Neural progenitor cell (in vitro differentiated cells): ENCODE data around the gene SHROOM2. TPM values are rescaled to one million over a fixed set of nuclear protein-coding genes. Genes with fewer than 3 reads are reported as not detected.

Experiments used
- DNase-seq: peaks from one replicate; pipeline ENCODE4 v3.0.0-alpha.2; 2016; ENCODE audit warnings: low spot score
- H2AFZ ChIP-seq: fragments of 200-600 bp; sonication (generic); replicated peaks from 2 replicates; pipeline ENCODE4 v1.6.1; 2016; ENCODE audit warnings: antibody characterized with exemption
- H3F3A ChIP-seq: fragments of 200-600 bp; sonication (generic); 2 replicates; pipeline ENCODE4 v1.6.1; 2016; ENCODE audit warnings: antibody characterized with exemption, low read depth
- H3K27ac ChIP-seq: fragments of 200-600 bp; sonication (generic); 2 replicates; pipeline ENCODE4 v1.5.1; 2016; ENCODE audit warnings: mild to moderate bottlenecking
- H3K27me3 ChIP-seq: fragments of 200-600 bp; sonication (generic); 2 replicates; pipeline ENCODE4 v1.6.1; 2016; ENCODE audit warnings: mild to moderate bottlenecking, moderate library complexity
- H3K36me3 ChIP-seq: fragments of 200-600 bp; sonication (generic); 2 replicates; pipeline ENCODE4 v1.5.1; 2016
- H3K4me1 ChIP-seq: fragments of 200-600 bp; sonication (generic); 2 replicates; pipeline ENCODE4 v1.6.1; 2016; ENCODE audit warnings: mixed run types
- H3K4me2 ChIP-seq: fragments of 200-600 bp; sonication (generic); 2 replicates; pipeline ENCODE4 v1.6.1; 2016
- H3K4me3 ChIP-seq: fragments of 200-600 bp; sonication (generic); 2 replicates; pipeline ENCODE4 v1.5.1; 2016
- H3K79me2 ChIP-seq: fragments of 200-600 bp; sonication (generic); 2 replicates; pipeline ENCODE4 v1.6.1; 2016; ENCODE audit warnings: low read depth
- H3K9ac ChIP-seq: fragments of 200-600 bp; sonication (generic); 2 replicates; pipeline ENCODE4 v1.6.1; 2016
- H3K9me3 ChIP-seq: fragments of 200-600 bp; sonication (generic); 2 replicates; pipeline ENCODE4 v1.5.1; 2016; ENCODE audit warnings: low read depth
- H4K20me1 ChIP-seq: fragments of 200-600 bp; sonication (generic); 2 replicates; pipeline ENCODE4 v1.6.1; 2016; ENCODE audit warnings: low read depth
- H3K27ac Mint-ChIP-seq: 3 replicates; pipeline ENCODE4 v1.8.0; 2021; ENCODE audit warnings: mixed read lengths
- H3K27me3 Mint-ChIP-seq: 2 replicates; pipeline ENCODE4 v1.8.0; 2022; ENCODE audit warnings: low read depth, mild to moderate bottlenecking, inconsistent platforms, moderate library complexity, mixed read lengths; ENCODE audit not compliant: insufficient read depth
- H3K36me3 Mint-ChIP-seq: 3 replicates; pipeline ENCODE4 v1.8.0; 2021; ENCODE audit warnings: mixed read lengths
- H3K4me1 Mint-ChIP-seq: 3 replicates; pipeline ENCODE4 v1.8.0; 2021; ENCODE audit warnings: mixed read lengths
- H3K4me3 Mint-ChIP-seq: 3 replicates; pipeline ENCODE4 v1.8.0; 2021; ENCODE audit warnings: mild to moderate bottlenecking, moderate library complexity, mixed read lengths
- H3K9me3 Mint-ChIP-seq: 3 replicates; pipeline ENCODE4 v1.8.0; 2020; ENCODE audit warnings: mixed read lengths
- CTCF ChIP-seq: fragments of 200-600 bp; sonication (generic); IDR thresholded peaks from 2 replicates; pipeline ENCODE4 v1.5.1; 2017; ENCODE audit warnings: antibody characterized with exemption, mild to moderate bottlenecking
- EZH2 ChIP-seq: fragments of 200-600 bp; sonication (generic); IDR thresholded peaks from 2 replicates; pipeline ENCODE4 v1.6.1; 2017; ENCODE audit warnings: antibody characterized with exemption, mild to moderate bottlenecking, moderate library complexity
- EZH2phosphoT487 ChIP-seq: fragments of 200-600 bp; sonication (generic); IDR thresholded peaks from 2 replicates; pipeline ENCODE4 v1.6.1; 2017; ENCODE audit warnings: antibody characterized with exemption
- total RNA-seq: library from RNA; depleted of rRNA; stranded (reverse); fragments of >200 nt; gene quantifications from 2 replicates; pipeline ENCODE4 v1.2.3, GENCODE V29; 2015; ENCODE audit warnings: low replicate concordance

SHROOM2 gene
- total RNA-seq, 1 donor from 2014 or later = 9.1 TPM

GRCh38 chrX:9867753-9868152 lies 81.5 kb downstream of the SHROOM2 start:
- Mint-ChIP-seq H3K4me3 (peak overlapping the region; percentile 6), H3K4me1 (peaks cover 21% of the 10 kb centered on the region)

GRCh38 chrX:9871701-9872268 lies 85.6 kb downstream of the SHROOM2 start:
- H3K9ac ChIP-seq = no peak overlapping the region
- peaks cover 4% of the 10 kb centered on the region for H3K9me3 ChIP-seq
- no peaks in the 10 kb centered on the region for H3F3A ChIP-seq
- H3K27ac Mint-ChIP-seq = no peak overlapping the region
- no peak for DNase-seq
- no peak overlapping the region for H3K27ac ChIP-seq
- no peaks in the 10 kb centered on the region for H3K27me3 ChIP-seq
- H3K9me3 Mint-ChIP-seq = peaks cover 27% of the 10 kb centered on the region
- H3K4me3 ChIP-seq = no peak overlapping the region
- H3K27me3 Mint-ChIP-seq = no peaks in the 10 kb centered on the region
- no peak overlapping the region for H2AFZ ChIP-seq
- peaks cover 30% of the 10 kb centered on the region for H3K4me1 Mint-ChIP-seq
- peaks cover 14% of the 10 kb centered on the region for H3K79me2 ChIP-seq
- TF ChIP-seq EZH2phosphoT487 = no peak
- no peak for TF ChIP-seq EZH2
- TF ChIP-seq CTCF = no peak
- peaks cover 24% of the 10 kb centered on the region for H3K36me3 Mint-ChIP-seq
- H4K20me1 ChIP-seq = peaks cover 4% of the 10 kb centered on the region
- H3K4me1 ChIP-seq = peaks cover 14% of the 10 kb centered on the region
- no peak overlapping the region for H3K4me3 Mint-ChIP-seq
- no peaks in the 10 kb centered on the region for H3K36me3 ChIP-seq
- no peak overlapping the region for H3K4me2 ChIP-seq

More at GRCh38 chrX:9867753-9868152, 81.5 kb downstream of the SHROOM2 start:
- Histone ChIP-seq H3K36me3 (no peaks in the 10 kb centered on the region), H3K27me3 (no peaks in the 10 kb centered on the region), H3K4me3 (no peak overlapping the region), H3K79me2 (peaks cover 10% of the 10 kb centered on the region), H4K20me1 (peaks cover 4% of the 10 kb centered on the region), H3K9ac (no peak overlapping the region), H3K4me2 (no peak overlapping the region), H3F3A (no peaks in the 10 kb centered on the region), H3K4me1 (no peaks in the 10 kb centered on the region), H2AFZ (no peak overlapping the region), H3K27ac (no peak overlapping the region), H3K9me3 (no peaks in the 10 kb centered on the region)
- H3K27ac Mint-ChIP-seq = no peak overlapping the region
- peaks cover 12% of the 10 kb centered on the region for H3K36me3 Mint-ChIP-seq
- H3K27me3 Mint-ChIP-seq = no peaks in the 10 kb centered on the region
- DNase-seq = no peak
- TF ChIP-seq EZH2 (no peak), CTCF (no peak), EZH2phosphoT487 (no peak)
- peaks cover 12% of the 10 kb centered on the region for H3K9me3 Mint-ChIP-seq

- Histone ChIP-seq H3K27me3 (no peaks in the 10 kb centered on the region), H3K9me3 (peaks cover 4% of the 10 kb centered on the region), H3K27ac (no peak overlapping the region), H3K4me1 (peaks cover 23% of the 10 kb centered on the region), H3K9ac (no peak overlapping the region), H3F3A (peaks cover 7% of the 10 kb centered on the region), H2AFZ (no peak overlapping the region), H3K36me3 (no peaks in the 10 kb centered on the region), H3K4me3 (no peak overlapping the region), H3K4me2 (no peak overlapping the region), H3K79me2 (peaks cover 14% of the 10 kb centered on the region), H4K20me1 (peaks cover 4% of the 10 kb centered on the region)
- peaks cover 32% of the 10 kb centered on the region for H3K4me1 Mint-ChIP-seq
- TF ChIP-seq CTCF = no peak
- TF ChIP-seq EZH2phosphoT487 = no peak
- TF ChIP-seq EZH2 = no peak
- no peak overlapping the region for H3K27ac Mint-ChIP-seq
- H3K36me3 Mint-ChIP-seq = peaks cover 24% of the 10 kb centered on the region
- DNase-seq = no peak
- peaks cover 27% of the 10 kb centered on the region for H3K9me3 Mint-ChIP-seq
- H3K4me3 Mint-ChIP-seq = no peak overlapping the region
- no peaks in the 10 kb centered on the region for H3K27me3 Mint-ChIP-seq
Measured at GRCh38 chrX:9873360-9873759, 87.1 kb downstream of the SHROOM2 start.
